Adrenal gland (tissue), 5 donors: Measurements from ENCODE around the gene FAM120B.

Experiments used
- POLR2A ChIP-seq, 2 donors: fragments of 450-650 bp; IDR thresholded peaks; one replicate each; pipeline ENCODE4 v1.6.1; 2017; ENCODE audit warnings: antibody characterized with exemption in 2 of 2, mild to moderate bottlenecking in 2 of 2, moderate library complexity in 1 of 2
- TF ChIP-seq, protein P1 (sequence below), 6 experiments: fragments of 450-650 bp in 4 of 6; fragments of 200-600 bp in 2 of 6; sonication (generic) in 1 of 6; IDR thresholded peaks; 1 replicate in 5 of 6; 2 replicates in 1 of 6; pipeline versions ENCODE4 v1.5.1 to v1.8.0; 2016 to 2021; ENCODE audit warnings: antibody characterized with exemption in 6 of 6, mild to moderate bottlenecking in 2 of 6, moderate library complexity in 1 of 6
- donor health status: DM: no; HTN: no; CAD: no.

DNA sequence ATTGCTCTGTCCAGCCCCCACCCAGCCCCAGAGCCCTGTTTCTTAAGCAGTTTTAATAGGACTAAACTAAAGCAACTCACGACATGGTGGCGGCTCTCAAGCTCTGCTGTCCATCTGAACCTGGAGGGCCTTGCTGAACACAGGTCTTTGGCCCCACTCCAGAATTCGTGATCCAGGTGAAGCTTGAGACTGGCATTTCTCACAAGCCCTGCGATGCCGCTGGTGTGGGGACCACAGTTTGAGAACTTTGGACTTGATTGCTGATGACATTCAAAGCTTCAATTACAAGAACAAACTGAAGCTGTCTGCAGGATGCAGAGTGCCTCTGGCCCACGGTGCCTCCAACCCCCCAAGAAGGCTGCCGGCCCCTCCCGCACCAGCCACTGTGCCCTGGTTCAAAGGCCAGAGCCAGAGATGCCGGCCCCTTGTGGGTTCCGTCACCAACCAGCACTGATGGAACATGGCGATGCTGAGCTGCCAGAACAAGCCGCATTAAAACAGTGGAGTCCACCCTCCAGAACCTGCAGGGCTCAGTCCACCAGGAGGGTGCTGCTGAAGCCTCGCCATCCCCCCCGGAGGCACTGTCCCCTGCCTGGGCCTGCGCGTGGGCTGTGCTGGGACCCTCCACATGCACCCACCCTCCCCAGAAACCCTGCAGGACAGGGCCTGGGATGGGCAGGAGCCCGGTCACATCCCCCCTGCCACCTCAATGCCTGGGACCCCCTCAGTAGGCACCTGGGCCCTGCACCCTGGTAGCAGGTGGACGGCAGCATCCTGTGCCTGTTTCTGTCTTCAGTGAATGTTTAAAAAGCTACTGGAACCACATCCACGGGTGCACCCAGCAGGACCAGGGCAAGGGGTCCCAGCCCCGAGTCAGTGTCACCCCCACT lies 145.4 kb downstream of the FAM120B start:
- TF ChIP-seq, protein P1, sequence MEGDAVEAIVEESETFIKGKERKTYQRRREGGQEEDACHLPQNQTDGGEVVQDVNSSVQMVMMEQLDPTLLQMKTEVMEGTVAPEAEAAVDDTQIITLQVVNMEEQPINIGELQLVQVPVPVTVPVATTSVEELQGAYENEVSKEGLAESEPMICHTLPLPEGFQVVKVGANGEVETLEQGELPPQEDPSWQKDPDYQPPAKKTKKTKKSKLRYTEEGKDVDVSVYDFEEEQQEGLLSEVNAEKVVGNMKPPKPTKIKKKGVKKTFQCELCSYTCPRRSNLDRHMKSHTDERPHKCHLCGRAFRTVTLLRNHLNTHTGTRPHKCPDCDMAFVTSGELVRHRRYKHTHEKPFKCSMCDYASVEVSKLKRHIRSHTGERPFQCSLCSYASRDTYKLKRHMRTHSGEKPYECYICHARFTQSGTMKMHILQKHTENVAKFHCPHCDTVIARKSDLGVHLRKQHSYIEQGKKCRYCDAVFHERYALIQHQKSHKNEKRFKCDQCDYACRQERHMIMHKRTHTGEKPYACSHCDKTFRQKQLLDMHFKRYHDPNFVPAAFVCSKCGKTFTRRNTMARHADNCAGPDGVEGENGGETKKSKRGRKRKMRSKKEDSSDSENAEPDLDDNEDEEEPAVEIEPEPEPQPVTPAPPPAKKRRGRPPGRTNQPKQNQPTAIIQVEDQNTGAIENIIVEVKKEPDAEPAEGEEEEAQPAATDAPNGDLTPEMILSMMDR (IDR thresholded peaks at IDR 0.05) = no peak
- no peak for TF ChIP-seq POLR2A (IDR thresholded peaks at IDR 0.05)
